H1 (cell line): ENCODE results near the gene HTRA1. TPM values are rescaled to one million over a fixed set of nuclear protein-coding genes. Genes with fewer than 3 reads are reported as not detected.

ENCODE experiments used
- CBX5 ChIP-seq: fragments of 300-800, 300-1000 bp; sonication (generic); IDR thresholded peaks from 2 replicates; pipeline ENCODE4 v1.7.1; 2016; ENCODE audit warnings: antibody characterized with exemption, low read length, low read depth
- CREB1 ChIP-seq: IDR thresholded peaks from 2 replicates; pipeline ENCODE4 v1.6.1; 2012; ENCODE audit warnings: inconsistent platforms
- EP300 ChIP-seq, 2 experiments: IDR thresholded peaks; 1 replicate in 1 of 2; 2 replicates in 1 of 2; pipeline ENCODE4 v1.6.1; 2011 to 2012; ENCODE audit warnings: low read depth in 2 of 2, low read length in 2 of 2, mild to moderate bottlenecking in 2 of 2, borderline replicate concordance in 1 of 2, inconsistent platforms in 1 of 2, moderate library complexity in 1 of 2
- RFX5 ChIP-seq: IDR thresholded peaks from 2 replicates; pipeline ENCODE4 v1.6.1; 2011; ENCODE audit warnings: low read depth, low read length, improper control_type of control experiment, borderline replicate concordance
- RXRA ChIP-seq: IDR thresholded peaks from 2 replicates; pipeline ENCODE4 v1.6.1; 2011; ENCODE audit warnings: low read depth, mild to moderate bottlenecking, low read length, moderate library complexity; ENCODE audit not compliant: insufficient read depth
- SP1 ChIP-seq: IDR thresholded peaks from 2 replicates; pipeline ENCODE4 v1.6.1; 2011; ENCODE audit warnings: low read depth, low read length
- TEAD4 ChIP-seq: IDR thresholded peaks from 2 replicates; pipeline ENCODE4 v1.6.1; 2012; ENCODE audit warnings: low read depth, low read length, inconsistent platforms, mixed read lengths
- polyA plus RNA-seq, 7 experiments: library from polyadenylated mRNA; depleted of rRNA in 3 of 7; stranded (reverse) in 5 of 7; unstranded in 2 of 7; fragments of >200 nt in 5 of 7; fragments of 200-250 nt in 2 of 7; gene quantifications; 1 replicate in 5 of 7; 2 replicates in 1 of 7; 4 replicates in 1 of 7; pipeline versions ENCODE4 v1.2.1 to v1.2.3, GENCODE V29; 2011 to 2013; ENCODE audit warnings: missing spikeins in 2 of 7, mixed read lengths in 2 of 7
- total RNA-seq: library from RNA; stranded (reverse); fragmentation: NEBNext Ultra II Directional; extraction: Animal tissue kit (Norgen Biotek cat#: 25700); gene quantifications from 2 replicates; pipeline ENCODE4 v1.2.1, GENCODE V29; 2021
- TF ChIP-seq, protein P1 (sequence below): fragments of 300-600 bp; sonication (generic); IDR thresholded peaks from 2 replicates; pipeline ENCODE4 v1.7.1; 2012; ENCODE audit warnings: low read length, moderate library complexity, mild to moderate bottlenecking, inconsistent platforms; ENCODE audit not compliant: insufficient replicate concordance
- TF ChIP-seq, protein P2 (sequence below): IDR thresholded peaks from 2 replicates; pipeline ENCODE4 v1.6.1; 2012; ENCODE audit warnings: inconsistent platforms

Gene HTRA1
- total and polyA plus RNA-seq, 2 of the 8 experiments (the other 6 are each of a cell fraction or from before 2014, with no cell fraction given): 15.8 to 20.1 TPM

DNA sequence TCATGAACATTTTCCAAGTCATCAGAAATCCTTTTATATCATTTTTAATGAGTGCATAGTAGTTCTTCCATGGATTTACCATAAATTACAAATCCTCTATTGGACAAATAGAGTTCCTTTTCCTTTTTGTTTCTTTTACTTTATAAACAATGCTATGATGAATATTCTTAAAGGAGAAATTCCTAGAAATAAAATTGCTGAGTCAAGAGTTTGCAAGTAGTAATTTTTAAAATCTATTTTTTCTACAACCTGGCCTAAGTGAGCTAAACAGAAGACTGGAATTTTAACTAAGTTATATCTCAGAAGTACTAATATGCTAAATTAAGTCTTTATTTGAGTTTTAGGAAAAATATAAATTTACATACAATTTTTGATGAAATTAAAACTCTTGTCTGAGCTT lies 48.0 kb upstream of the HTRA1 start (continued):
- TF ChIP-seq, protein P1, sequence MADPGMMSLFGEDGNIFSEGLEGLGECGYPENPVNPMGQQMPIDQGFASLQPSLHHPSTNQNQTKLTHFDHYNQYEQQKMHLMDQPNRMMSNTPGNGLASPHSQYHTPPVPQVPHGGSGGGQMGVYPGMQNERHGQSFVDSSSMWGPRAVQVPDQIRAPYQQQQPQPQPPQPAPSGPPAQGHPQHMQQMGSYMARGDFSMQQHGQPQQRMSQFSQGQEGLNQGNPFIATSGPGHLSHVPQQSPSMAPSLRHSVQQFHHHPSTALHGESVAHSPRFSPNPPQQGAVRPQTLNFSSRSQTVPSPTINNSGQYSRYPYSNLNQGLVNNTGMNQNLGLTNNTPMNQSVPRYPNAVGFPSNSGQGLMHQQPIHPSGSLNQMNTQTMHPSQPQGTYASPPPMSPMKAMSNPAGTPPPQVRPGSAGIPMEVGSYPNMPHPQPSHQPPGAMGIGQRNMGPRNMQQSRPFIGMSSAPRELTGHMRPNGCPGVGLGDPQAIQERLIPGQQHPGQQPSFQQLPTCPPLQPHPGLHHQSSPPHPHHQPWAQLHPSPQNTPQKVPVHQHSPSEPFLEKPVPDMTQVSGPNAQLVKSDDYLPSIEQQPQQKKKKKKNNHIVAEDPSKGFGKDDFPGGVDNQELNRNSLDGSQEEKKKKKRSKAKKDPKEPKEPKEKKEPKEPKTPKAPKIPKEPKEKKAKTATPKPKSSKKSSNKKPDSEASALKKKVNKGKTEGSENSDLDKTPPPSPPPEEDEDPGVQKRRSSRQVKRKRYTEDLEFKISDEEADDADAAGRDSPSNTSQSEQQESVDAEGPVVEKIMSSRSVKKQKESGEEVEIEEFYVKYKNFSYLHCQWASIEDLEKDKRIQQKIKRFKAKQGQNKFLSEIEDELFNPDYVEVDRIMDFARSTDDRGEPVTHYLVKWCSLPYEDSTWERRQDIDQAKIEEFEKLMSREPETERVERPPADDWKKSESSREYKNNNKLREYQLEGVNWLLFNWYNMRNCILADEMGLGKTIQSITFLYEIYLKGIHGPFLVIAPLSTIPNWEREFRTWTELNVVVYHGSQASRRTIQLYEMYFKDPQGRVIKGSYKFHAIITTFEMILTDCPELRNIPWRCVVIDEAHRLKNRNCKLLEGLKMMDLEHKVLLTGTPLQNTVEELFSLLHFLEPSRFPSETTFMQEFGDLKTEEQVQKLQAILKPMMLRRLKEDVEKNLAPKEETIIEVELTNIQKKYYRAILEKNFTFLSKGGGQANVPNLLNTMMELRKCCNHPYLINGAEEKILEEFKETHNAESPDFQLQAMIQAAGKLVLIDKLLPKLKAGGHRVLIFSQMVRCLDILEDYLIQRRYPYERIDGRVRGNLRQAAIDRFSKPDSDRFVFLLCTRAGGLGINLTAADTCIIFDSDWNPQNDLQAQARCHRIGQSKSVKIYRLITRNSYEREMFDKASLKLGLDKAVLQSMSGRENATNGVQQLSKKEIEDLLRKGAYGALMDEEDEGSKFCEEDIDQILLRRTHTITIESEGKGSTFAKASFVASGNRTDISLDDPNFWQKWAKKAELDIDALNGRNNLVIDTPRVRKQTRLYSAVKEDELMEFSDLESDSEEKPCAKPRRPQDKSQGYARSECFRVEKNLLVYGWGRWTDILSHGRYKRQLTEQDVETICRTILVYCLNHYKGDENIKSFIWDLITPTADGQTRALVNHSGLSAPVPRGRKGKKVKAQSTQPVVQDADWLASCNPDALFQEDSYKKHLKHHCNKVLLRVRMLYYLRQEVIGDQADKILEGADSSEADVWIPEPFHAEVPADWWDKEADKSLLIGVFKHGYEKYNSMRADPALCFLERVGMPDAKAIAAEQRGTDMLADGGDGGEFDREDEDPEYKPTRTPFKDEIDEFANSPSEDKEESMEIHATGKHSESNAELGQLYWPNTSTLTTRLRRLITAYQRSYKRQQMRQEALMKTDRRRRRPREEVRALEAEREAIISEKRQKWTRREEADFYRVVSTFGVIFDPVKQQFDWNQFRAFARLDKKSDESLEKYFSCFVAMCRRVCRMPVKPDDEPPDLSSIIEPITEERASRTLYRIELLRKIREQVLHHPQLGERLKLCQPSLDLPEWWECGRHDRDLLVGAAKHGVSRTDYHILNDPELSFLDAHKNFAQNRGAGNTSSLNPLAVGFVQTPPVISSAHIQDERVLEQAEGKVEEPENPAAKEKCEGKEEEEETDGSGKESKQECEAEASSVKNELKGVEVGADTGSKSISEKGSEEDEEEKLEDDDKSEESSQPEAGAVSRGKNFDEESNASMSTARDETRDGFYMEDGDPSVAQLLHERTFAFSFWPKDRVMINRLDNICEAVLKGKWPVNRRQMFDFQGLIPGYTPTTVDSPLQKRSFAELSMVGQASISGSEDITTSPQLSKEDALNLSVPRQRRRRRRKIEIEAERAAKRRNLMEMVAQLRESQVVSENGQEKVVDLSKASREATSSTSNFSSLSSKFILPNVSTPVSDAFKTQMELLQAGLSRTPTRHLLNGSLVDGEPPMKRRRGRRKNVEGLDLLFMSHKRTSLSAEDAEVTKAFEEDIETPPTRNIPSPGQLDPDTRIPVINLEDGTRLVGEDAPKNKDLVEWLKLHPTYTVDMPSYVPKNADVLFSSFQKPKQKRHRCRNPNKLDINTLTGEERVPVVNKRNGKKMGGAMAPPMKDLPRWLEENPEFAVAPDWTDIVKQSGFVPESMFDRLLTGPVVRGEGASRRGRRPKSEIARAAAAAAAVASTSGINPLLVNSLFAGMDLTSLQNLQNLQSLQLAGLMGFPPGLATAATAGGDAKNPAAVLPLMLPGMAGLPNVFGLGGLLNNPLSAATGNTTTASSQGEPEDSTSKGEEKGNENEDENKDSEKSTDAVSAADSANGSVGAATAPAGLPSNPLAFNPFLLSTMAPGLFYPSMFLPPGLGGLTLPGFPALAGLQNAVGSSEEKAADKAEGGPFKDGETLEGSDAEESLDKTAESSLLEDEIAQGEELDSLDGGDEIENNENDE: no peak
- TF ChIP-seq RFX5: no peak
- TF ChIP-seq TEAD4: no peak
- TF ChIP-seq RXRA: no peak
- no peak for TF ChIP-seq EP300 (IDR thresholded peaks at IDR 0.05; ENCODE audit: borderline replicate concordance in 1 of 2, low read depth in 2 of 2, low read length in 2 of 2)
- TF ChIP-seq CREB1: no peak
- no peak for TF ChIP-seq SP1
- no peak for TF ChIP-seq CBX5
- TF ChIP-seq, protein P2, sequence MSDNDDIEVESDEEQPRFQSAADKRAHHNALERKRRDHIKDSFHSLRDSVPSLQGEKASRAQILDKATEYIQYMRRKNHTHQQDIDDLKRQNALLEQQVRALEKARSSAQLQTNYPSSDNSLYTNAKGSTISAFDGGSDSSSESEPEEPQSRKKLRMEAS: no peak
